Measurements from ENCODE around the gene RNF148.

DNA sequence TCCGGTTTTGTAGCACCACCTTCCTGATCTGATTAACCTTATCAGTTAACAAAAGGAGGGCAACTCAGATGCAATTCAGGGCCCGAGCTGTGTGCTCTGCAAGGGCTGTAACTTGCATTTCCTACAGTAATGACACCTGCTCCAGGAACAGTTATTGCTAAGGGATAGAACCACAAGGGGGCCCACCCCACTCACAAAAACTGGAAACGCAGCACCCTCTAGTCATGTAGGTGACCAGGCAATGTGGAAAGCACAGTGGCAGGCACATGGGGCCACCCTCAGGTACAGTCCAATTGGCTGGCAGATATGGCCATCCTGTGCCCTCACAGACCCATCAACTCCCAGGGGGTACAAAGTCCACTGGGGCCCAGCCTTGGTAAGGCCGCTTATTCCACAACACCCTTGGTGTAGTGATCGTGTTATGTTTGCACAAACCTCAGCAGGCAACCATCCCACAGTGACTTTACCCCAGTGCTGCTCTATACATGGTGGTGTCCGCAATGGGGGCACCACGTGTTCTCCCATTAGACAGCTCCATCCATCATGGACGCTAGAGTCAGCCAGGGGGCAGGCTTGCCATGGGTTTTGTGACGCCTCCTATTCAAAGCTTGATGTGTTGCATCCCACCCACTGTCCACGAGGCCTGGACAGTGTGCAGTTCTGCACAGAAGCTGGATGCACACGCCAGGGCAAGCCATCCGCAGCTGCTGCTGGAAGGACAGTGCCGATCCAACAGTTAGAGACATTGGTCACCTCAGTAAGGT is 13.2 kb downstream of the RNF148 start:
- TF ChIP-seq, protein P1, sequence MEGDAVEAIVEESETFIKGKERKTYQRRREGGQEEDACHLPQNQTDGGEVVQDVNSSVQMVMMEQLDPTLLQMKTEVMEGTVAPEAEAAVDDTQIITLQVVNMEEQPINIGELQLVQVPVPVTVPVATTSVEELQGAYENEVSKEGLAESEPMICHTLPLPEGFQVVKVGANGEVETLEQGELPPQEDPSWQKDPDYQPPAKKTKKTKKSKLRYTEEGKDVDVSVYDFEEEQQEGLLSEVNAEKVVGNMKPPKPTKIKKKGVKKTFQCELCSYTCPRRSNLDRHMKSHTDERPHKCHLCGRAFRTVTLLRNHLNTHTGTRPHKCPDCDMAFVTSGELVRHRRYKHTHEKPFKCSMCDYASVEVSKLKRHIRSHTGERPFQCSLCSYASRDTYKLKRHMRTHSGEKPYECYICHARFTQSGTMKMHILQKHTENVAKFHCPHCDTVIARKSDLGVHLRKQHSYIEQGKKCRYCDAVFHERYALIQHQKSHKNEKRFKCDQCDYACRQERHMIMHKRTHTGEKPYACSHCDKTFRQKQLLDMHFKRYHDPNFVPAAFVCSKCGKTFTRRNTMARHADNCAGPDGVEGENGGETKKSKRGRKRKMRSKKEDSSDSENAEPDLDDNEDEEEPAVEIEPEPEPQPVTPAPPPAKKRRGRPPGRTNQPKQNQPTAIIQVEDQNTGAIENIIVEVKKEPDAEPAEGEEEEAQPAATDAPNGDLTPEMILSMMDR (IDR thresholded peaks at IDR 0.05) = no peak
- no peak for TF ChIP-seq POLR2A (IDR thresholded peaks at IDR 0.05)
- no peak for TF ChIP-seq POLR2AphosphoS5 (IDR thresholded peaks at IDR 0.05; ENCODE audit: insufficient read depth in 1 of 2, low read depth in 1 of 2)

Data from vagina (tissue), 2 donors.